Osteocyte (in vitro differentiated cells): ENCODE results near the gene CBX4. TPM values are rescaled to one million over a fixed set of nuclear protein-coding genes. Genes with fewer than 3 reads are reported as not detected.

Source experiments
- DNase-seq: peaks from one replicate; pipeline ENCODE4 v3.0.0; 2021; ENCODE audit warnings: mixed read lengths; ENCODE audit not compliant: unreplicated experiment; ENCODE audit errors: extremely low spot score
- H3K27ac Mint-ChIP-seq: one replicate; pipeline ENCODE4 v1.8.0; 2021; ENCODE audit warnings: mild to moderate bottlenecking, mixed read lengths; ENCODE audit not compliant: unreplicated experiment
- H3K27me3 Mint-ChIP-seq: one replicate; pipeline ENCODE4 v1.8.0; 2021; ENCODE audit warnings: mixed read lengths; ENCODE audit not compliant: unreplicated experiment
- H3K36me3 Mint-ChIP-seq: one replicate; pipeline ENCODE4 v1.8.0; 2021; ENCODE audit warnings: mixed read lengths; ENCODE audit not compliant: unreplicated experiment
- H3K4me1 Mint-ChIP-seq: one replicate; pipeline ENCODE4 v1.8.0; 2021; ENCODE audit warnings: mixed read lengths; ENCODE audit not compliant: unreplicated experiment
- H3K4me3 Mint-ChIP-seq: one replicate; pipeline ENCODE4 v1.8.0; 2021; ENCODE audit warnings: mild to moderate bottlenecking, moderate library complexity, mixed read lengths; ENCODE audit not compliant: unreplicated experiment
- H3K9me3 Mint-ChIP-seq: one replicate; pipeline ENCODE4 v1.8.0; 2021; ENCODE audit warnings: mixed read lengths; ENCODE audit not compliant: unreplicated experiment
- total RNA-seq: library from RNA; stranded (reverse); gene quantifications from 2 replicates; pipeline ENCODE4 v1.2.1, GENCODE V29; 2021
- TF ChIP-seq, protein P1 (sequence below): fragments of 200-600 bp; sonication (generic); IDR thresholded peaks from 2 replicates; pipeline ENCODE4 v1.5.0; 2021; ENCODE audit warnings: antibody characterized with exemption, mild to moderate bottlenecking, moderate library complexity

The CBX4 gene
- total RNA-seq, 1 donor from 2014 or later = 23.2 TPM

GRCh38 chr17:79865351-79866210 lies 26.3 kb upstream of the CBX4 start:
- TF ChIP-seq, protein P1, sequence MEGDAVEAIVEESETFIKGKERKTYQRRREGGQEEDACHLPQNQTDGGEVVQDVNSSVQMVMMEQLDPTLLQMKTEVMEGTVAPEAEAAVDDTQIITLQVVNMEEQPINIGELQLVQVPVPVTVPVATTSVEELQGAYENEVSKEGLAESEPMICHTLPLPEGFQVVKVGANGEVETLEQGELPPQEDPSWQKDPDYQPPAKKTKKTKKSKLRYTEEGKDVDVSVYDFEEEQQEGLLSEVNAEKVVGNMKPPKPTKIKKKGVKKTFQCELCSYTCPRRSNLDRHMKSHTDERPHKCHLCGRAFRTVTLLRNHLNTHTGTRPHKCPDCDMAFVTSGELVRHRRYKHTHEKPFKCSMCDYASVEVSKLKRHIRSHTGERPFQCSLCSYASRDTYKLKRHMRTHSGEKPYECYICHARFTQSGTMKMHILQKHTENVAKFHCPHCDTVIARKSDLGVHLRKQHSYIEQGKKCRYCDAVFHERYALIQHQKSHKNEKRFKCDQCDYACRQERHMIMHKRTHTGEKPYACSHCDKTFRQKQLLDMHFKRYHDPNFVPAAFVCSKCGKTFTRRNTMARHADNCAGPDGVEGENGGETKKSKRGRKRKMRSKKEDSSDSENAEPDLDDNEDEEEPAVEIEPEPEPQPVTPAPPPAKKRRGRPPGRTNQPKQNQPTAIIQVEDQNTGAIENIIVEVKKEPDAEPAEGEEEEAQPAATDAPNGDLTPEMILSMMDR = no peak
- H3K27me3 Mint-ChIP-seq = peaks cover 20% of the 10 kb centered on the region
- H3K36me3 Mint-ChIP-seq = no peaks in the 10 kb centered on the region
- no peak for DNase-seq
- H3K4me1 Mint-ChIP-seq = peaks cover 20% of the 10 kb centered on the region
- H3K4me3 Mint-ChIP-seq = no peak overlapping the region
- H3K27ac Mint-ChIP-seq = no peak overlapping the region
- no peaks in the 10 kb centered on the region for H3K9me3 Mint-ChIP-seq

GRCh38 chr17:79864617-79865250 lies 25.5 kb upstream of the CBX4 start:
- H3K36me3 Mint-ChIP-seq = no peaks in the 10 kb centered on the region
- H3K4me1 Mint-ChIP-seq = peaks cover 20% of the 10 kb centered on the region
- no peak overlapping the region for H3K27ac Mint-ChIP-seq
- TF ChIP-seq, protein P1 = no peak
- peaks cover 20% of the 10 kb centered on the region for H3K27me3 Mint-ChIP-seq
- DNase-seq = no peak
- H3K4me3 Mint-ChIP-seq = no peak overlapping the region
- no peaks in the 10 kb centered on the region for H3K9me3 Mint-ChIP-seq

DNA sequence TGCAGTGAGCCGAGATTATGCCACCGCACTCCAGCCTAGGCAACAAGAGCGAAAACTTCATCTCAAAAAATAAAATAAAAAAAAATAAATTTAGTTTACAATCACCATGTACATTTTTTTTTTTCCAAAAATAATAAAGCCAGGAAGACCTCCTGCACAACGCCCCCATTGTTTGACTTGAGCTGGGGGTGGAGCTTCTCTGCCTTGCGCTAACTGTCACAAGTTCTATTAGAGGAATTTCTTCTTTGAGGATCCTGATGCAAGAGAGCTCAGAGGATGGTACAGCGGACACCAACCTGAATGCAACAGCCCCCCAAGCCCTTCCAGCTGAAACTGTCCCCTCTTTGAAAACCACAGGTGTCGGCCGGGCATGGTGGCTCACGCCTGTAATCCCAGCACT lies 24.9 kb upstream of the CBX4 start:
- Mint-ChIP-seq H3K4me1 (peaks cover 20% of the 10 kb centered on the region), H3K36me3 (no peaks in the 10 kb centered on the region), H3K9me3 (no peaks in the 10 kb centered on the region), H3K27me3 (peaks cover 20% of the 10 kb centered on the region), H3K27ac (no peak overlapping the region), H3K4me3 (no peak overlapping the region)
- TF ChIP-seq, protein P1 = no peak
- DNase-seq = no peak

DNA sequence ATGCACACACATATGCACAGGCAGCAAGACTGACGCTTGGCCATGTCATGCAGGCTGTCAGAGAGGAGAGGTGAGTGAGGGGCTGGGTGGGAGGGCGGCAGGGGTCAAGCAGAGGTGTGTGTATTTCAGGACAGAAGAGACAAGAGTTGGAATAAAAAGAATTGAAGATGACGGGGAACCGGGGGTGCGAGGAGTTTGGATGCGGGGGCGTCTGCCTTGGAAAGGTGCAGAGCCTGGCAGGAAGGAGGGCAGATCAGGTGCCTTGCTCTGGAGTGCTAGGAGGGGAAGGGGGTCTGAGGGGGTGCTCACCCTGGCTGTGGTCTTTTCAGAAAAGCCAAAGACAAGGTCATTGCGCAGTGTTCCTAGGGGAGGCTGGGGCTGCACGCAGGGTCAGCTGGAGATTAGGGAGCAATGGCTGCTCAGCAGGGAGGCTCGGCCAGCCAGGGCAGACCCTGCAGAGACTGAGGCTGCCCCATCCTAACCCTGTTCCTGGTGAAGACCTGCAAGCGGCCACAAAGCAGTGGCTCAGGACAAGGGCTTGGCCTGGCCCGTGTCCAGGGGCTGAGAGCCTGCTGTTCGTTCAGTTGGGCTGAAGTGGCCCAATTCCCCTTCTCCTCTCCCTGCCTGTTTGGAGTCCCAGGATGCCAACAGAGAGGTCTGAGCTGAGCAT lies 23.7 kb upstream of the CBX4 start:
- no peaks in the 10 kb centered on the region for H3K9me3 Mint-ChIP-seq
- peaks cover 24% of the 10 kb centered on the region for H3K27me3 Mint-ChIP-seq
- H3K4me1 Mint-ChIP-seq = peaks cover 20% of the 10 kb centered on the region
- H3K4me3 Mint-ChIP-seq = no peak overlapping the region
- no peak overlapping the region for H3K27ac Mint-ChIP-seq
- TF ChIP-seq, protein P1 = no peak
- no peak for DNase-seq
- no peaks in the 10 kb centered on the region for H3K36me3 Mint-ChIP-seq

DNA sequence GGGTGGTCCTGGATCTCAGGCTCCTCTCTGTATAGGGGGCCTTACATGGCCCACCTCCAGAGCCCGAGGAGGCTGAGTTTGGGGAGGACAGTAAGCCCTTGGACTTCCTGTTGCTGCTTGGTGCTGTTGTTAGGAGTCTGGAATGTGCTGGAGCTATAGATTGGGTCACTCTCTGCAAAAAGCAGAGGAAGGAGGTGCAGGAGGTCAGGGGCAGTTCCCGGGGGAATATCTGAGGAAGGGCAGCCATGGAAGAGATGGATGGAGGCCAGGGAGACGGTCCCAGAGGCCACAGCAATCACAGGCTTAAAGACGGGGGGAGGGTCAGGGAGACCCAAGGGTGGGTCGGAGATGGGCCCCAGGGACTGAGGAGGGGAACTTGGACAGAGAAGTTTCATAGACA lies 23.0 kb upstream of the CBX4 start:
- DNase-seq = no peak
- TF ChIP-seq, protein P1 = no peak
- Mint-ChIP-seq H3K36me3 (no peaks in the 10 kb centered on the region), H3K4me3 (no peak overlapping the region), H3K9me3 (no peaks in the 10 kb centered on the region), H3K27ac (no peak overlapping the region), H3K27me3 (peaks cover 24% of the 10 kb centered on the region), H3K4me1 (peaks cover 17% of the 10 kb centered on the region)
